Keratinocyte (primary cell): Measurements from ENCODE around the gene RENBP.

Experiments
- CTCF ChIP-seq, 3 experiments: IDR thresholded peaks in 1 of 3; conservative IDR thresholded peaks in 1 of 3; optimal IDR thresholded peaks in 1 of 3; 2 replicates in 2 of 3; 3 replicates in 1 of 3; pipeline versions ENCODE3 to v1.5.1; 2011; ENCODE audit warnings: low read length in 3 of 3, mild to moderate bottlenecking in 3 of 3, moderate library complexity in 2 of 3, control low read depth in 1 of 3, inconsistent platforms in 1 of 3; ENCODE audit not compliant: insufficient read depth in 2 of 3; ENCODE audit errors: extremely low read depth in 1 of 3
- EZH2 ChIP-seq: IDR thresholded peaks from one replicate; pipeline ENCODE4 v1.6.1; 2012; ENCODE audit warnings: inconsistent platforms, mild to moderate bottlenecking, low read length, moderate library complexity

- TF ChIP-seq CTCF (optimal IDR thresholded peaks at IDR 0.05 in 1 of 3, IDR thresholded peaks at IDR 0.05 in 1 of 3, conservative IDR thresholded peaks at IDR 0.05 in 1 of 3; ENCODE audit: extremely low read depth in 1 of 3, insufficient read depth in 2 of 3, low read length in 3 of 3) (no peak), EZH2 (no peak)
Measured at GRCh38 chrX:153906126-153906917, 38.1 kb downstream of the RENBP start.
